Ascending aorta (tissue), 2 donors: ENCODE measurements around the gene GOLT1A. TPM values are rescaled to one million over a fixed set of nuclear protein-coding genes. Genes with fewer than 3 reads are reported as not detected.
A peak's percentile ranks its signal among the peaks of the same experiment; 100 is the strongest.

Source experiments
- DNase-seq, 2 donors: peaks; one replicate each; pipeline ENCODE4 v3.0.0-alpha.2; 2019; ENCODE audit warnings: low spot score in 2 of 2
- H3K27ac ChIP-seq, 2 donors: fragments of 200-600 bp; sonication (generic); one replicate each; pipeline ENCODE4 v1.5.1; 2016 to 2017; ENCODE audit warnings: mild to moderate bottlenecking in 1 of 2
- H3K27me3 ChIP-seq: fragments of 200-600 bp; sonication (generic); one replicate; pipeline ENCODE4 v1.5.1; 2017
- H3K36me3 ChIP-seq, 2 donors: fragments of 200-600 bp; sonication (generic); one replicate each; pipeline ENCODE4 v1.5.1; 2016
- H3K4me1 ChIP-seq, 2 donors: fragments of 200-600 bp; sonication (generic); one replicate each; pipeline ENCODE4 v1.5.1; 2016 to 2017; ENCODE audit warnings: mild to moderate bottlenecking in 1 of 2
- H3K4me3 ChIP-seq, 2 donors: fragments of 200-600 bp; sonication (generic); one replicate each; pipeline ENCODE4 v1.5.1; 2016 to 2017; ENCODE audit warnings: mild to moderate bottlenecking in 1 of 2
- H3K9me3 ChIP-seq, 2 donors: fragments of 200-600 bp; sonication (generic); one replicate each; pipeline ENCODE4 v1.5.1; 2016
- CTCF ChIP-seq, 3 experiments: fragments of 200-600 bp in 2 of 3; fragments of 450-650 bp in 1 of 3; sonication (generic) in 2 of 3; IDR thresholded peaks; one replicate each; pipeline ENCODE4 v1.5.1; 2016 to 2019; ENCODE audit warnings: antibody characterized with exemption in 3 of 3, mild to moderate bottlenecking in 1 of 3, moderate library complexity in 1 of 3
- intact Hi-C: fragments of 100-400 bp; cut with DNase I; formaldehyde crosslinking; loops from one replicate; pipeline ENCODE4 v1.15.1; 2023
- total RNA-seq: library from RNA; depleted of rRNA; stranded (reverse); fragments of >200 nt; gene quantifications from one replicate; pipeline ENCODE4 v1.1.0, GENCODE V29; 2016

GOLT1A gene
- total RNA-seq, 1 donor from 2014 or later = not detected

DNA sequence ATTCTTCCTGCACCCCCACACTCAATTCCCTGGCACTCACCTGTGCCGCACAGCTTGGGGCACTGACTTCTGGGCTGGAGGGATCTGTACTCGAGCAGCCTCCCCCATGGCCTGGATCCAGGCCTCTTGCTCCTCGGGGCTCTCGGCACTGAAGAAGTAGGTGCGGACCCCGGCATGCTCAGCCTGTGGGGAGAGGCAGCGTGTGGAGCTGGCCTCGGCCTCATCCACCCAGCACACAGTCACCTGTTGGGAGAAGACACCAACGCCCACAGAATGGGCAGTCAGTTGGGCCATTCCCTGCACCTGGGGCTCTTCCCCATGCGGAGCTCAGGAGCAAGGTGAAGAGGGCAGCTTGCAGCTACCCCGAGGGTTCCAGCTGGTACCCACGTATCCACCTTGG lies 47.5 kb upstream of the GOLT1A start:
- no peaks in the 10 kb centered on the region for H3K9me3 ChIP-seq

GRCh38 chr1:204260601-204261197 lies 46.9 kb upstream of the GOLT1A start:
- no peak for TF ChIP-seq CTCF (IDR thresholded peaks at IDR 0.05)

More for the DNA sequence above, 47.5 kb upstream of the GOLT1A start:
- DNase-seq = no peak
- TF ChIP-seq CTCF (IDR thresholded peaks at IDR 0.05) = no peak
- no peaks in the 10 kb centered on the region for H3K4me1 ChIP-seq
- H3K27me3 ChIP-seq = no peaks in the 10 kb centered on the region
- no peak overlapping the region for H3K4me3 ChIP-seq
- no peak overlapping the region for H3K27ac ChIP-seq
- intact Hi-C loops = no loop called here
- H3K36me3 ChIP-seq = no peaks in the 10 kb centered on the region

DNA sequence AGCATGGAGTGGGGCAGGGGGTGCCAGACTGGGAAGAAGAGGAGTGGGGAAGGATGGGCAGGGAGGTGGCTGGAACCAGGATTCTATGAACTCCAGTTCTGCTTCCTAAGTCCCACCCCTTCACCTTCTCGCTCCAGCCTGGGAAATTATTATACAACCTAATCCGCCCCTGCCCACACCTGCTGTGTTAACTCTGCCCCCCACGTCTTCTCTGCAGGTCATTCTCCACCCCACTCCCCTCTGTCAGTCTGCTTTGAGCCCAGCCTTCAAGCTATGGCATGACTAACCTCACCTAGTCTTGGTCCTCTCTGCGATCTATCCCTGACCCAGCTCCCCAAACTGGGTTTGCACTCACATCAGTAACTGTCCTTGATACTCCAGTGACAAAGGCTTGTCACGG lies 46.0 kb upstream of the GOLT1A start:
- no peak overlapping the region for H3K27ac ChIP-seq
- no peak overlapping the region for H3K4me3 ChIP-seq
- H3K36me3 ChIP-seq = no peaks in the 10 kb centered on the region
- DNase-seq = no peak
- H3K27me3 ChIP-seq = no peaks in the 10 kb centered on the region
- intact Hi-C loops = no loop called here
- no peaks in the 10 kb centered on the region for H3K4me1 ChIP-seq
- no peaks in the 10 kb centered on the region for H3K9me3 ChIP-seq
- TF ChIP-seq CTCF (IDR thresholded peaks at IDR 0.05) = no peak

More at GRCh38 chr1:204260601-204261197, 46.9 kb upstream of the GOLT1A start:
- Histone ChIP-seq H3K27ac (no peak overlapping the region), H3K27me3 (no peaks in the 10 kb centered on the region), H3K4me1 (no peaks in the 10 kb centered on the region), H3K9me3 (no peaks in the 10 kb centered on the region), H3K36me3 (no peaks in the 10 kb centered on the region), H3K4me3 (no peak overlapping the region)
- intact Hi-C loops = no loop called here
- DNase-seq = no peak

DNA sequence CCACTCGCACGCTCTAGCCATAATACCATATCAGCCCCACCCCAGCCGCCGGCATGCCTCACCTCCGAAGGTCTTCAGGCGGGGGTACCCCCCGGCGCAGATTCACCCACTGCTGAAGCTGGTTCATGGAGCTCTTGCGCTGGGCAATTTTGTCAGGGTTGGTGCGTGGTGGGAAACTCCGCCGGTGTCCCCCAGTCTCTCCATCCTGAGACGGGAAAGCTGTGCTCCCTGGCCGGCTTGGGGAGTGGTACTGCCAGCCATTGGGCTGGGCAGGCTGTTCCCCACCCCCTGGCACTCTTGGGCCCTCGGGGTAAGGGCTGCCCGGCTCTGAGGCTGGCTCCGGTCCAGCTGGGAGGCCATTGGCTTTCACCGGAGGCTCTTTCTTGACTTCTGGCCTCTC lies 45.4 kb upstream of the GOLT1A start:
- H3K4me3 ChIP-seq = no peak overlapping the region
- no peak for DNase-seq
- no peak for TF ChIP-seq CTCF (IDR thresholded peaks at IDR 0.05)
- no peaks in the 10 kb centered on the region for H3K27me3 ChIP-seq
- H3K27ac ChIP-seq = no peak overlapping the region
- intact Hi-C loops = no loop called here
- H3K9me3 ChIP-seq = no peaks in the 10 kb centered on the region
- H3K4me1 ChIP-seq = no peaks in the 10 kb centered on the region
- H3K36me3 ChIP-seq = no peaks in the 10 kb centered on the region

DNA sequence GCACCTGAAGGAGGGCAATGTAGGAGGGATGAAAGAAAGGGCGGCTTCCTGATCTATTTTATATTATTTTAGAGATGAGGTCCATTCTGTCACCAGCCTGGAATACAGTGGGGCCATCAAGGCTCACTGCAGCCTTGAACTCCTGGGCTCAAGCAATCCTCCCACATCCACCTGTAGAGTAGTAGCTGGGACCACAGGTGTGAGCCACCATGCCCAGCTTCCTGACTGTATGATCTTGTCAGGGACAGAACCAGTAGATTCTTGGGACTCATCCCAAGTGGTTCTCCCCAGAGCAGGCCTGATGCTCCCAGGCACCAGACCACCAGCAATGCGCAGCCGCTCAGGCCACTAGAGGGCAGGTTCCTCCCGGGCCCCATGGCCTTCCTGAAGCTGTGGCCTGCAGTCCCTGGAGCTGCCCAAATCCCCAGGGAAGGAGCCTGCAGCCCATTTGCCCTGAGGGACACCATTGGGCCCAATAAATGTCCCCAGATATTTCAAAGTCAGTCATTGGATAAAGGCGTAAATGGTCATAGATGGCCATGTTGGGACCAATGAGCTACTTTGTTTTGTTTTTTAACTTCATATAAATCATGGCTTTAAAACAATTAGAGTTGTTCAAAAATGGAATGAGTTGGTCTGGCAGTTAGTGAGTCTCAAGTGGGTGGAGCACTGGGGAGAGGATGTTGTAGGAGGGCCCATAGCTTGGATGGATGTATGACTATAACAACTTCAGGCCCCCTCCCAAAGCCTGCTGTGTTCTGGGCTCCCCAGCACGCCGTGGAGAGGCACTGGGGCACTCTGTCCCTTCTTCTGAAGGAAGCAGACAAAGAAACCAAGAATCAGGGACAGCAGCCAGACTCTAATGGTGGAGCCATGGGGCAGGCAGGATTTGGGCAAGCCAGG lies 44.7 kb upstream of the GOLT1A start:
- peak; percentile 12 to 33 (median 18) for TF ChIP-seq CTCF (IDR thresholded peaks at IDR 0.05)

More for the DNA sequence above, 44.7 kb upstream of the GOLT1A start:
- Histone ChIP-seq H3K9me3 (no peaks in the 10 kb centered on the region), H3K4me3 (no peak overlapping the region), H3K27ac (no peak overlapping the region), H3K4me1 (no peaks in the 10 kb centered on the region), H3K27me3 (no peaks in the 10 kb centered on the region), H3K36me3 (no peaks in the 10 kb centered on the region)
- no peak for DNase-seq
- intact Hi-C loops = no loop called here
